Measurements from ENCODE around the gene GNAT2.

GNAT2 gene

GRCh38 chr1:109641078-109641740 is 21.8 kb upstream of the GNAT2 start:
- DNase-seq = no peak

- DNase-seq = no peak
These were observed 21.0 kb upstream of the GNAT2 start for GRCh38 chr1:109640285-109640865.

GRCh38 chr1:109639841-109640184 is 20.4 kb upstream of the GNAT2 start:
- no peak for DNase-seq

GRCh38 chr1:109639063-109639840 is 19.8 kb upstream of the GNAT2 start:
- DNase-seq = no peak

- DNase-seq = no peak
These were observed 18.0 kb upstream of the GNAT2 start for GRCh38 chr1:109637446-109637845.

GRCh38 chr1:109636201-109636952 is 17.0 kb upstream of the GNAT2 start:
- DNase-seq = no peak

GRCh38 chr1:109635862-109636200 is 16.4 kb upstream of the GNAT2 start:
- no peak for DNase-seq

- DNase-seq = no peak
These were observed 15.6 kb upstream of the GNAT2 start for GRCh38 chr1:109634771-109635750.

- DNase-seq = no peak
These were observed 14.9 kb upstream of the GNAT2 start for GRCh38 chr1:109634292-109634691.

GRCh38 chr1:109632671-109633346 is 13.4 kb upstream of the GNAT2 start:
- DNase-seq = peak; percentile 92

- peak; percentile 69 for DNase-seq
These were observed 12.4 kb upstream of the GNAT2 start for GRCh38 chr1:109631513-109632505.

GRCh38 chr1:109630898-109631512 is 11.6 kb upstream of the GNAT2 start:
- DNase-seq = no peak

- no peak for DNase-seq
These were observed 10.9 kb upstream of the GNAT2 start for GRCh38 chr1:109630081-109630897.

- no peak for DNase-seq
These were observed 10.1 kb upstream of the GNAT2 start for GRCh38 chr1:109629372-109630030.

- no peak for DNase-seq
These were observed 9.3 kb upstream of the GNAT2 start for GRCh38 chr1:109628540-109629321.

GRCh38 chr1:109627692-109628399 is 8.4 kb upstream of the GNAT2 start:
- DNase-seq = no peak
